Stimulated activated CD4-positive, alpha-beta T cell treated with anti-CD3 and anti-CD28 coated beads, Interleukin-15, amount 100 ng/mL, for 24 hours (primary cell): ENCODE measurements around the gene NOP16.

Experiments
- DNase-seq: peaks from one replicate; pipeline ENCODE4 v3.0.0-alpha.2; 2020

NOP16 gene

DNA sequence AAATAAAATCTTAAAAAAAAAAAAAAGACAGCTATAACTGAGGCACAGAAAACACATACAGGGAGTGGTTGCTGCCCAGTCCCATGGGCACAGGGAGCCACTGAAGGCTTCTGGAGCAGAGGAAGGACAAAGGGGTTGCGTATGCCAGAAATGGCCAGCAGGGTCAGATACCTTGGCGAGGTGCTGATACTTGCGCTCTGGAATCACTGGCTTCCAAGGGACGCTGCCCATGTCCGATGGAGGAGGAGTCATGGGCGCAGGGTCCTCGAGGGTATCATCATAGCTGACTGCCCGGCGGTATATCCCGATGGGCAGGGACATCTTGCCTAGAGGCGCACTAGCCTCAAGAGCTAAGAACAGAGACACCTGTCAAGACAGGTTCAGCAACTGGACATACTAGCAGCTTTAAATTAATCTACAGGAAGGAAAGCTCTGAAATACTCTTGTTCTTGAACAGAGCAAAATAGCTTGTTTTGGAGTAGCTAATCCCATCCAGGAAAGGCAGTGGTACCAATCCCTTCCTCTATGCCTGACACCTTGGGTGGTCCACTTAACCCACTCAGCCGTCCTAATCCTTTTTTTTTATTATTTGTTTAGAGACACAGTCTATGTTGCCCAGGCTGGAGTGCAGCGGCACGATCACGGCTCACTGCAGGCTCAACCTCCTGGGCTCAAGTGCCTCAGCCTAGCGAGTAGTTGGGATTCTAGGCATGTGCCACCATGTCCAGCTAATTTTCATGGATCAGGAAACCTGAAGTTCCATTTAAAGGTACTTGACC lies 32.8 kb downstream of the NOP16 start:
- DNase-seq = no peak

DNA sequence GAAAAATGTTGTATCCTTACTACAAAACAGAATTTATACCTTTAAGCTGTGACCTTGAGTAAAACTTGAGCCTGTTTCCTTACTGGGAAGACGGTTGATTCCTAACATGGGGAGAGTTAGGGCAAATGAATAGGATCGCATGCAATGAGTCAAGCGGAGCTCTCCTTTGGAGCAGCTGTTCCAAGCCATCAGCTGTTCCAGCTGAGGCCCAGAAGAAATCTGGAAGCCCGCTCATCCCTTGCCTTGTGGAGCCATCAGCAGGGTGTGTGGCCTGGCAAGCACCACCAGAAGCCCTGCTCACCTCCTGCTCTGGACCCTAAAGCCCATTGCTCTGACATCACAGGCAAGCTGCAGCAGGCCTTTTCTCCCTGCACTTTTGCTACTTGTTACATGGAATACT lies 34.9 kb downstream of the NOP16 start:
- DNase-seq = no peak

DNA sequence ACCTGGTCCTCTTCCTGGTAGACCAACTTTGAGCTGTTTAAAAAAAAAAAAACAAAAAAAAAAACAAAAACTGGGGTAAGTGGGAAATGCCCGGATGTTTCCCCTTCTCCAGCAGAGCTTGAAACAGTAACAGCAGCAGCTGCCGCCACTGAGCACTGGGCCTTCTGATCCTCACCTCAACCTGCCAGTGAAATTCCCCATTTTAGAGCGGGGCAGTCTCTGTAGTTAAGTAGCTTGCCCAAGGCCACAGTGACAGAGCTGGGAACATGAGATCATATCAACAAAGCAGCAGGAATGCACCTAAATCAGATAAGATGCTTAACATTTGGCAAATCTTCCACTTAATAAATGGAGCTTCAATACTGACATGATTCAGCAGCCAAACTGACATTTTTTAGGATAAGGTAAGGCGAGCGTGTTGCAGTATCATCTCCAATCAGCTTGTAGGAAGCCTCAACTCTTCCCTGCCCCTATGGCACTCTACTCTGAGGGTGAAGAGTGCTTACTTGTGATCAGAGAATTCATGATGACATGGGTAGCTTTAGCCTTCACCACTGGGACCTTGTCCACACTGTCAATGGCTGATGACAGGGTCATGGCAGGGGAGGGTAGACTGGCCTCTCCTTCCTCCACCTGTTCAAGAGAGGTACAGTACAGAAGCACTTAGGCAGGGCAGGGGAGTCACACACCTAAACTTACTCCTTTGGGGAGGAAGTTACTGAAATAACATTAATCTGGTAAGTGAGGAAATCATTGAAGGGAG lies 36.1 kb downstream of the NOP16 start:
- no peak for DNase-seq

DNA sequence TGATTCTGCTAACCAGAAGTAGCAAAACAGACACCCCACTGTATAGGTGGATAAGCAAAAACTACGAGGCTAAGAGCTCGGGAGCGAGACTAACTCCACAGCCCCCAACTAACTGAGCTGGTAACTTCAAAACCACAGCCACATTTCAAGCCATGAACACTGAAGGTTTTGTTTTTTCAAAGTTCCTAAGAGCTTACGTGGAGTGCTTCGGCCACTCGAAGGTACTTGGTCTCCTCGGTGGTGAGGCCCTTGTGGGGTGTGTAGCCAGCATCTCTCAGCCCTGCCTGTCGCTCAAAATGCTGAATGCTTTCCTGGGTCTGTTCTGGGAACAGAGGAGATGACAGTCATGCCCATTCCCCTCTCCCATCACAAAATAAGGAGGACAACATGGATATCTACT lies 38.0 kb downstream of the NOP16 start:
- no peak for DNase-seq

DNA sequence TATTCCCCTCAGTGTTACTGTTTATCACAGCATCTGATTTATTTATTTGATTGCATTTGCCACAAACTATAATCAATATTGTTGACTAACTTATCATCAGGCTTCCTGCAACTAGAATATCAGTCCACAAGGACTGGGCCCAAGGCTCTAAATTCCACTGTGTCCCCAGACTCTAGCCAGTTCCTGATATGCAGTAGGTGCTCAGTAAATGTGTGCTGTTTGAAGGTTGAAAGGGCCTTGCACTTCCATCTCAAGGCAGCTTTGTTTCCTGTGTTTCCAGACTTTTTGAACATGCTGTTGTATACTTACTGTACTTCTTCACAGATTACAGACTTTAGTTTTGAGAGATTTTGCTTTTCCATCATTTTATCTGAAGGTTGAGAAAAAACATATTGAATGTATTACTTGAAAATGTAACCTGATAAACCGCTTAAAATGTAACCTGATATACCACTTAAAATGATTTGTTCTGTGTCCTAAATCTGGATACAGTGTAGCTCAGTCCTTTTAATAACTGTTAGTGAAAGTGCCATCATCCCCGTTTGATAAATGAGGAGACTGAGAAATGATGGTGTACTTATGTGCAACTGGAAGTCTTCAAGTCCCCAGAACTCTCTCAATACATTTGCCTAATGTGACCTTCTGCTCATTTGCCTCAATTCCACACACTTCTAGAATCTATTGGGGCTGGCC lies 45.5 kb downstream of the NOP16 start:
- no peak for DNase-seq

DNA sequence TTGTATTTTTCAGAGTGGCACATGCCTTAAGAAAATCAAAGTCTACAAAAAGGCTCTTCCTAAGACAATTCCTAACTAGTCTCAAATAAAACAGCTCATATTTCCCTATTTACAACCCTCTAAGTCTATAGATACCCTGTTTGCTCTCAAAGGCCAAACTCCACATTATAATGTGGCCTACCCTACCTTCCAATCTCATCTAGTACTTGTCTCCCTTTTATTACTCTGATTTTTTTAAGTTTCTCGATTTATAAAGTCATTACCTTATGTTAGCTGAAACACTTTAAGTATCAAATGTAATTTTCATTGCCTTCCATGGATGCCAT lies 46.3 kb downstream of the NOP16 start:
- DNase-seq = no peak

DNA sequence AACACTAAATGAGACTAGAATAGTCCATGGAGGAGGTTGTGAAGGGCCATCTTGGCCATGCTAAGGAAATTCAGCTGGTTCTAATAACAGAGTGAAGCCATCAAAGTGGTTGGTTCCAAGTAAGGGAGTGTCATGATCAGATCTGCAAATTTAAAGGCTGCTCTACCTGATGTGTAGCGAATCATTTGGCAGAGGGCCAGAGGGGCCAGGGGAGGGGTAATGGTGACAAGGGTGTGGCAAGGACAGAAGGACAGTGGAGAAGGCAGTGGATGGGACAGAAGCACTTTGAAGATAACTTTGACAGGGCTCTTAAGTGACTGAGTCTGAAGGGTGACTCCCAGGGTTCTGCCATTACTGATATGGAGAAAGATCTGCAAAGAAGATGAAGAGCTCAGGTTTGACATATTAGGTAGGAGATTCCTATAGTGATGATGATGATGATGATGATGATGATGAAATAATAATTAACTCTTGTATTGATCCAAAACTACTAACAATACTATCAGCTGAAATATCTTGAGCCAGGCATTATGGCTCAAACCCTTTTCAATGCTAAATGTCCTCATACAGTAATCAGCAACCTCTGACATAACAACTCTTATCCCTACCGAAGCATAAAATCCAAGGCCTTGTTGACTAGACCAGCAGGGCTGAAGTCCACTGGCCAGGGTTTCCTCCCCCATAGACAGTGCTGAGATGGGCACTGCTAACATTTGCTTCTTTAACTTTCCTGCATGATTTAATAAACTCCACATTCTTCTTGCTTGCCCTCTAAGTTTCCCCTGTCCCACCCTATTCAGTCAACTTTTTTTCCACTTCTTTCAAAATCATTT lies 46.9 kb downstream of the NOP16 start:
- DNase-seq = no peak

DNA sequence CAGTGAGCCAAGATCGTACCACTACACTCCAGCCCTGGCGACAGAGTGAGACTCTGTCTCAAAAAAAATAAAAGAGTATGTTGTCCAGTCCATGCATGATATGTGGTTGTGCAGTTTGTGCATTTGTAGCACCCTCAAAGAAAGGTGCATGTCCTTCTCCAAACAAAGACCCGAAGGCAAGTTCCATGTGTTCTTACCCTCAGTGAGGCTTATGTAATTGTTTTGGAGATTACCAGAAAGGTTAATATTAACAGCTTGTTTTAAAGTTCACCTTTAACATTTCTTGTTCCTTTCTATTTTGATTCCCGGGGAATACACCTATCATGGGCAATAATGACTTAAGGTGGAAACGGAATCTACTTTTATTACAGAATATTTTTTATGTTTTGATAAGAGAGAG lies 49.1 kb downstream of the NOP16 start:
- DNase-seq = no peak

DNA sequence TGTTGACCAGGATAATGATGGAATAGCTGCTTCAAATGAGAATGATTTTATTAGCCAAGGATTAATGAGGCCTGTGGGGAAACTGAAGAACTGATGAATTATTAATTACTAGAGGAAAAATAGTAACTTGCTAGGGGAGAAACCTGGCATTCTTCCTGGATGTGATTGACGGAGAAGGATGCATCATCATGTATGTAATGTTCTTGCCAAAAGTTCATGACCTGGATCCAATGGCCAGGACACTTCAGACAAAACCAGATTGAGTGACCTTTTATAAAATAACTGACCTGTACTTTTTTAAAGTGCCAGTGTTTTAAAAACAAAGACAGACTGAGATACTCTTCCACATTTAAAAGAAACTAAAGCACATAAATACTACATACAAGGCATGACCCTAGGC lies 50.5 kb downstream of the NOP16 start:
- no peak for DNase-seq

DNA sequence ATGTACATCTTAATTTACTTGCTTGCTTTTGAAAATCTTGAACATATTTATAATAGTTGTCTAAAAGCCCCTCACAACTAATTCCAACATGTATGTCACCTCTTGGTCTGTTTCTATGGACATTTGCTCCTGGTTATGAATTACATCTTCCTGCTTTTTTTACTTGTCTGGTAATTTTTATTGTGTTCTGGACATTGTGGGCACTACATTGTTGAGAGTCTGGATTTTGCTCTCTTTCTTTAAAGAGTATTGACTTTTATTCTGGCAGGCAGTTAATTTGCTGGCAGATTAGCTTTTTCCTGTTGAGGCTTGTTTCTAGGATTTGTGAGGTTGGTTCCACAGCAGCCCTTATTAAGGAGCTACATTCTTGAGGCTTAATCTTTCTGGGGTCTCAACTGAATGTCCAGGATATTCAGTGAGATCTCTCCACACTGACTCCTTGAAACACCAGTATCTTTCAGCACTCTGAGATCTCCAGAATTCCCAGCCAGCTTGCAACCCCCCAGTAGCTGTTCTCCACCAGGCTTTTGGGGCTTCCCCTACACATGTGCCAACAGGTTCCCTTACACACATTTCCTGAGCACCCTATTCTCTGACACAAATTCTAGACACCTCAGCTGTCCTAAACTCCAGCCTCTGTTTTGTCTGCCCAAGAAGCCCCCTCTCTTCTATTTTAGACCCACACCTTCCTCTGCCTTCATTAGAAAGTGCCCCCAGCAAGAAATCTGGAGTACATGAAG lies 54.2 kb downstream of the NOP16 start:
- no peak for DNase-seq
